OCI-M2 (cell line): ENCODE data around the gene CXCR5.

ENCODE experiments used
- DNase-seq: peaks from one replicate; lab custom pipeline; 2025; ENCODE audit not compliant: unreplicated experiment; lab: John Stamatoyannopoulos, UW

The CXCR5 gene

GRCh38 chr11:118898400-118899295 is 15.0 kb downstream of the CXCR5 start:
- DNase-seq = no peak

GRCh38 chr11:118899296-118899688 is 15.6 kb downstream of the CXCR5 start:
- DNase-seq = no peak

- no peak for DNase-seq
These were observed 16.1 kb downstream of the CXCR5 start for GRCh38 chr11:118899706-118900360.

- no peak for DNase-seq
These were observed 17.1 kb downstream of the CXCR5 start for GRCh38 chr11:118900535-118901384.

- DNase-seq = no peak
These were observed 18.0 kb downstream of the CXCR5 start for GRCh38 chr11:118901494-118902335.

- DNase-seq = no peak
These were observed 18.9 kb downstream of the CXCR5 start for GRCh38 chr11:118902336-118903203.

- no peak for DNase-seq
These were observed 19.7 kb downstream of the CXCR5 start for GRCh38 chr11:118903204-118904015.

- DNase-seq = no peak
These were observed 23.7 kb downstream of the CXCR5 start for GRCh38 chr11:118907051-118908042.

- no peak for DNase-seq
These were observed 24.6 kb downstream of the CXCR5 start for GRCh38 chr11:118908264-118908663.

- DNase-seq = no peak
These were observed 25.4 kb downstream of the CXCR5 start for GRCh38 chr11:118908901-118909618.

GRCh38 chr11:118909619-118910308 is 26.1 kb downstream of the CXCR5 start:
- no peak for DNase-seq

GRCh38 chr11:118910309-118911112 is 26.8 kb downstream of the CXCR5 start:
- no peak for DNase-seq

GRCh38 chr11:118911113-118911879 is 27.6 kb downstream of the CXCR5 start:
- DNase-seq = no peak

- no peak for DNase-seq
These were observed 28.4 kb downstream of the CXCR5 start for GRCh38 chr11:118911880-118912741.
